A549 (cell line): ENCODE results near the gene DPF1. TPM values are rescaled to one million over a fixed set of nuclear protein-coding genes. Genes with fewer than 3 reads are reported as not detected.
A peak's percentile ranks its signal among the peaks of the same experiment; 100 is the strongest.

Experiments used
- ATAC-seq, 2 experiments: fragments of 200-7000 bp in 1 of 2; fragments of >200 bp in 1 of 2; cut with Nextera tagmentation in 1 of 2; cut with Tn5 transposase in 1 of 2; 3 replicates each; pipeline versions ENCODE4 v1.8.0 to v1.9.1; 2018 to 2020; ENCODE audit warnings: mild to moderate bottlenecking in 1 of 2, moderate library complexity in 1 of 2
- CTCF ChIA-PET: fragments of 300-600 bp; sonication (Branson Sonifier 250); formaldehyde crosslinking; extraction: SDS; loops from one replicate; lab custom pipeline; 2021; ENCODE audit warnings: antibody characterized with exemption, inconsistent platforms; lab: Yijun Ruan, JAX
- POLR2A ChIA-PET: fragments of 350-600 bp; formaldehyde crosslinking; extraction: SDS; loops from one replicate; lab custom pipeline; 2021; ENCODE audit warnings: antibody characterized with exemption, inconsistent platforms; lab: Yijun Ruan, JAX
- DNase-seq, 2 experiments: peaks; one replicate each; pipeline versions ENCODE4 v3.0.0 to v3.0.0-alpha.2; 2011 to 2016; ENCODE audit warnings: low read depth in 1 of 2, low spot score in 1 of 2
- FAIRE-seq: peaks from 2 replicates; lab custom pipeline; 2011; peaks lifted over from hg19 to GRCh38; lab: Jason Lieb, UNC
- H3K27ac ChIP-seq, 2 experiments: fragments of >200 bp; sonication (Bioruptor Twin); formaldehyde crosslinking; 3 replicates each; pipeline ENCODE4 v1.5.1; 2016 to 2017
- H3K4me1 ChIP-seq: fragments of >200 bp; sonication (Bioruptor Twin); formaldehyde crosslinking; 3 replicates; pipeline ENCODE4 v1.6.1; 2016
- H3K4me2 ChIP-seq: fragments of >200 bp; sonication (Bioruptor Twin); formaldehyde crosslinking; 3 replicates; pipeline ENCODE4 v1.6.1; 2016
- H3K4me3 ChIP-seq: fragments of >200 bp; sonication (Bioruptor Twin); formaldehyde crosslinking; 3 replicates; pipeline ENCODE4 v1.5.1; 2016
- H3K9me3 ChIP-seq: fragments of >200 bp; sonication (Bioruptor Twin); formaldehyde crosslinking; 3 replicates; pipeline ENCODE4 v1.6.1; 2016
- BHLHE40 ChIP-seq: IDR thresholded peaks from 2 replicates; pipeline ENCODE4 v1.6.1; 2012; ENCODE audit warnings: low read depth, low read length, inconsistent platforms
- CBX8 ChIP-seq: fragments of 200-600 bp; sonication (generic); IDR thresholded peaks from 2 replicates; pipeline ENCODE4 v1.6.1; 2016
- CEBPB ChIP-seq, 2 experiments: fragments of >200 bp in 1 of 2; sonication (Bioruptor Twin) in 1 of 2; formaldehyde crosslinking in 1 of 2; IDR thresholded peaks; 2 replicates each; pipeline ENCODE4 v1.6.1; 2012 to 2016
- CHD2 ChIP-seq: fragments of 150-350 bp; IDR thresholded peaks from 2 replicates; pipeline ENCODE4 v1.6.1; 2014; ENCODE audit warnings: low read length; ENCODE audit not compliant: partially characterized antibody
- E2F6 ChIP-seq: IDR thresholded peaks from 2 replicates; pipeline ENCODE4 v1.6.1; 2012; ENCODE audit warnings: low read depth, borderline replicate concordance
- ELK1 ChIP-seq: fragments of 150-350 bp; IDR thresholded peaks from 2 replicates; pipeline ENCODE4 v1.6.1; 2014; ENCODE audit warnings: low read depth, mild to moderate bottlenecking, low read length
- FOSL2 ChIP-seq, 2 experiments: fragments of 450-650 bp in 1 of 2; fragments of >200 bp in 1 of 2; sonication (Bioruptor Twin) in 1 of 2; formaldehyde crosslinking; IDR thresholded peaks; 2 replicates each; pipeline versions ENCODE4 v1.5.0 to v1.6.1; 2016 to 2020; ENCODE audit warnings: mild to moderate bottlenecking in 1 of 2, moderate library complexity in 1 of 2
- HDAC2 ChIP-seq: fragments of 200-600 bp; sonication (generic); IDR thresholded peaks from 2 replicates; pipeline ENCODE4 v1.6.1; 2016
- HEYL ChIP-seq: fragments of 250-450 bp; sonication (Bioruptor Pico); IDR thresholded peaks from 2 replicates; pipeline ENCODE4 v1.8.0; 2021; ENCODE audit warnings: mild to moderate bottlenecking, moderate library complexity
- HOXB13 ChIP-seq: fragments of 250-450 bp; sonication (Bioruptor Pico); IDR thresholded peaks from 2 replicates; pipeline ENCODE4 v1.5.0; 2020; ENCODE audit warnings: low read depth, mild to moderate bottlenecking, moderate library complexity
- HOXB5 ChIP-seq: fragments of 250-450 bp; sonication (Bioruptor Pico); IDR thresholded peaks from 2 replicates; pipeline ENCODE4 v1.5.0; 2020; ENCODE audit warnings: mild to moderate bottlenecking, moderate library complexity
- JUN ChIP-seq, 2 experiments: fragments of >200 bp; sonication (Bioruptor Twin); formaldehyde crosslinking; IDR thresholded peaks; 2 replicates in 1 of 2; 3 replicates in 1 of 2; pipeline ENCODE4 v1.6.1; 2016 to 2017
- MAFK ChIP-seq: fragments of 450-650 bp; IDR thresholded peaks from 2 replicates; pipeline ENCODE4 v1.6.1; 2014; ENCODE audit not compliant: partially characterized antibody
- MAZ ChIP-seq: fragments of 150-350 bp; IDR thresholded peaks from 2 replicates; pipeline ENCODE4 v1.6.1; 2014; ENCODE audit warnings: antibody characterized with exemption, low read depth, low read length, borderline replicate concordance
- NFE2L2 ChIP-seq: fragments of 150-350 bp; conservative IDR thresholded peaks from 2 replicates; pipeline ENCODE4 v1.6.1; 2014; ENCODE audit warnings: low read length
- PHF8 ChIP-seq: fragments of 200-600 bp; sonication (generic); IDR thresholded peaks from 2 replicates; pipeline ENCODE4 v1.6.1; 2016; ENCODE audit warnings: low read depth, mild to moderate bottlenecking, antibody characterized with exemption, moderate library complexity, borderline replicate concordance
- RAD21 ChIP-seq, 2 experiments: fragments of >200 bp in 1 of 2; sonication (Bioruptor Twin) in 1 of 2; formaldehyde crosslinking in 1 of 2; IDR thresholded peaks in 1 of 2; conservative IDR thresholded peaks in 1 of 2; 2 replicates in 1 of 2; 3 replicates in 1 of 2; pipeline ENCODE4 v1.6.1; 2012 to 2018; ENCODE audit warnings: inconsistent platforms in 1 of 2
- RARB ChIP-seq: fragments of 250-450 bp; sonication (Bioruptor Pico); IDR thresholded peaks from 2 replicates; pipeline ENCODE4 v1.8.0; 2021; ENCODE audit warnings: mild to moderate bottlenecking, moderate library complexity
- RCOR1 ChIP-seq: fragments of 150-350 bp; IDR thresholded peaks from 2 replicates; pipeline ENCODE4 v1.6.1; 2014; ENCODE audit warnings: antibody characterized with exemption, low read length, low read depth
- RNF2 ChIP-seq: fragments of 200-600 bp; sonication (generic); IDR thresholded peaks from 2 replicates; pipeline ENCODE4 v1.6.1; 2016; ENCODE audit warnings: low read depth, mild to moderate bottlenecking, antibody characterized with exemption, moderate library complexity, borderline replicate concordance
- WGBS: methylation state at CpG from one replicate; pipeline ENCODE4 v1.1.6; 2017; ENCODE audit errors: missing lambda C conversion rate; 5-methylcytosine and 5-hydroxymethylcytosine counted together
- polyA plus RNA-seq, 4 experiments: library from polyadenylated mRNA; depleted of rRNA in 3 of 4; stranded (reverse); fragments of >200 nt; fragmentation: RNase III in 1 of 4; extraction: RNeasy Plus Mini Kit Qiagen cat#74134 plus additional on column Dnase treatment in 1 of 4; gene quantifications; 2 replicates in 3 of 4; 3 replicates in 1 of 4; pipeline ENCODE4 v1.2.3, GENCODE V29; 2011 to 2017

The DPF1 gene
- polyA plus RNA-seq, 2 of the 4 experiments (the other 2 are of a cell fraction): 2.1 to 6.8 TPM

DNA sequence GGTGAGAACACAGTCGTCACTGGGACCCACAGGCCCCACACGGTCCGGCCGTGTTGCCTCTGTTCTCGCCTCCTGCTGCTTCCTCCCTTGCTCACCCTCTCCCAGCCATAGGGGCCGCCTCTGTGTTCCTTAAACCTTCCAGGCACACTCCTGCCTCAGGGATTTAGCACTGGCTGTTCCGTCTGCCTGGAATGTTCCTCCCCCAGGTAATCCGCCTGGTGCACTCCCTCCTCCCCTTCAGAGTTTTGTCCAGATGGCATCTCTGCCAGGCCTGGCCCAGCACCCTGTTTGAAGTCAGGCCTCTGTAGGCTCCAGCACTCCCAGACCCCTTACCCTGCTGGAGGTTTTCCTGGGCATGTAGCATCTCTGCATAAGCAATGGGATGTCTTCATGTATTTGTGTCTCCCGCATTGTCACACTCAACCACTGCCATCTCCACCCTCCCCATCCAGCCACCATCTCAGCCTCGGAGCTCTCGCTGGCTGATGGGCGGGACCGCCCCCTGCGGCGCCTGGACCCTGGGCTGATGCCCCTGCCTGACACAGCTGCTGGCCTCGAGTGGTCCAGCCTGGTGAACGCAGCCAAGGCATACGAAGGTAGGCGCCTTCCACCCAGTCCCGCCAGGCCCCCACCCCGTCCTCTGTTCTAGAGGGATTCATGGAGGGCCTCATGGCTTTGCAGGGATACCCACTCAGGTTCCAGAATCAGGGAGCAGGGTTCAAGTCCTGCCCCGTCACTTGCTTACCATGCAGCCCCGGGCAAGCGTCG, 25.9 kb downstream of the DPF1 start:
- ChIA-PET CTCF (interaction anchor here (1.4 to 4.8 kb wide), 5 partner anchors 8 to 295 kb away, joined by 3 to 21 read pairs (median 5); no protein-coding TSS in a partner anchor), POLR2A (no interaction called here)
- DNase-seq: no peak
- Histone ChIP-seq H3K4me1 (peaks cover 22% of the 10 kb centered on the region), H3K4me3 (no peak overlapping the region), H3K9me3 (no peaks in the 10 kb centered on the region), H3K4me2 (no peak overlapping the region), H3K27ac (no peak overlapping the region)
- no peak for FAIRE-seq
- WGBS: 92% methylated on average over 25 of the region's 25 CpGs
- ATAC-seq: peak in 1 of 2 experiments; percentile 6; a peak in 2 of 6 replicates
- TF ChIP-seq CEBPB (IDR thresholded peaks at IDR 0.05): no peak
- TF ChIP-seq E2F6: no peak
- TF ChIP-seq BHLHE40: no peak
- TF ChIP-seq CBX8: no peak
- no peak for TF ChIP-seq HDAC2
- no peak for TF ChIP-seq HOXB5 (CRISPR knock-in tag)
- TF ChIP-seq RAD21 (conservative IDR thresholded peaks at IDR 0.05 in 1 of 2, IDR thresholded peaks at IDR 0.05 in 1 of 2): no peak

GRCh38 chr19:38196948-38197656, 26.9 kb downstream of the DPF1 start:
- H3K9me3 ChIP-seq: no peaks in the 10 kb centered on the region
- DNase-seq (no peak), ATAC-seq (no peak), FAIRE-seq (no peak)
- POLR2A ChIA-PET: no interaction called here
- no peak overlapping the region for H3K4me3 ChIP-seq
- TF ChIP-seq PHF8: no peak
- TF ChIP-seq CHD2: no peak
- TF ChIP-seq HDAC2: no peak
- no peak for TF ChIP-seq HOXB13 (CRISPR knock-in tag)
- no peak for TF ChIP-seq ELK1
- no peak for TF ChIP-seq MAFK
- TF ChIP-seq RCOR1: no peak
- TF ChIP-seq FOSL2 (IDR thresholded peaks at IDR 0.05): no peak
- TF ChIP-seq FOSL2 (CRISPR knock-in tag; IDR thresholded peaks at IDR 0.05): no peak
- TF ChIP-seq HEYL (CRISPR knock-in tag): no peak
- no peak for TF ChIP-seq MAZ
- TF ChIP-seq JUN (IDR thresholded peaks at IDR 0.05): no peak
- TF ChIP-seq RARB (CRISPR knock-in tag): no peak
- no peak for TF ChIP-seq RNF2
- TF ChIP-seq NFE2L2: no peak
- TF ChIP-seq HOXB5 (CRISPR knock-in tag): no peak
- 92% methylated on average over 23 of the region's 23 CpGs for WGBS
- peaks cover 28% of the 10 kb centered on the region for H3K4me1 ChIP-seq
- H3K4me2 ChIP-seq: no peak overlapping the region
- CTCF ChIA-PET: interaction anchor here (1.1 to 3.5 kb wide), 5 partner anchors 9 to 298 kb away, joined by 3 to 17 read pairs (median 5); no protein-coding TSS in a partner anchor
- no peak overlapping the region for H3K27ac ChIP-seq
